Raji (cell line): ENCODE results near the gene CASQ1.

Source experiments
- POLR2A ChIP-seq: IDR thresholded peaks from 2 replicates; pipeline ENCODE4 v1.6.1; 2011; ENCODE audit warnings: low read depth, low read length, control low read depth; ENCODE audit not compliant: insufficient read depth

CASQ1 gene

GRCh38 chr1:160163615-160164014 is 26.8 kb upstream of the CASQ1 start:
- TF ChIP-seq POLR2A, result no peak

- TF ChIP-seq POLR2A, result no peak
Observed at GRCh38 chr1:160164121-160164520, 26.3 kb upstream of the CASQ1 start.

GRCh38 chr1:160166166-160166868 is 24.1 kb upstream of the CASQ1 start:
- TF ChIP-seq POLR2A, result no peak

- TF ChIP-seq POLR2A, result no peak
Observed at GRCh38 chr1:160167056-160167455, 23.3 kb upstream of the CASQ1 start.

- no peak for TF ChIP-seq POLR2A
Observed at GRCh38 chr1:160167580-160167979, 22.8 kb upstream of the CASQ1 start.

- no peak for TF ChIP-seq POLR2A
Observed at GRCh38 chr1:160168016-160168415, 22.4 kb upstream of the CASQ1 start.

GRCh38 chr1:160168609-160169369 is 21.6 kb upstream of the CASQ1 start:
- TF ChIP-seq POLR2A, result no peak

- TF ChIP-seq POLR2A, result no peak
Observed at GRCh38 chr1:160169553-160170399, 20.6 kb upstream of the CASQ1 start.

- no peak for TF ChIP-seq POLR2A
Observed at GRCh38 chr1:160171354-160171753, 19.0 kb upstream of the CASQ1 start.

GRCh38 chr1:160171980-160172379 is 18.4 kb upstream of the CASQ1 start:
- TF ChIP-seq POLR2A, result no peak

GRCh38 chr1:160177231-160177630 is 13.1 kb upstream of the CASQ1 start:
- TF ChIP-seq POLR2A, result no peak

GRCh38 chr1:160177667-160178066 is 12.7 kb upstream of the CASQ1 start:
- no peak for TF ChIP-seq POLR2A

GRCh38 chr1:160178731-160179130 is 11.6 kb upstream of the CASQ1 start:
- TF ChIP-seq POLR2A, result no peak

- TF ChIP-seq POLR2A, result no peak
Observed at GRCh38 chr1:160179336-160179735, 11.0 kb upstream of the CASQ1 start.

GRCh38 chr1:160186246-160186645 is 4.1 kb upstream of the CASQ1 start:
- no peak for TF ChIP-seq POLR2A

- TF ChIP-seq POLR2A, result no peak
Observed at GRCh38 chr1:160186729-160187128, 3.6 kb upstream of the CASQ1 start.
